Measurements from ENCODE around the gene TMSB4Y. TPM values are rescaled to one million over a fixed set of nuclear protein-coding genes. Genes with fewer than 3 reads are reported as not detected.

Gene TMSB4Y
- not detected for polyA plus RNA-seq

- H3K36me3 Mint-ChIP-seq: no peaks in the 10 kb centered on the region
- H3K27ac Mint-ChIP-seq: peak within 1 kb of the TSS in 1 of 6 donors; percentile 98
- no peak for DNase-seq
- no peaks in the 10 kb centered on the region for H3K9me3 Mint-ChIP-seq
- H3K4me3 Mint-ChIP-seq: peak within 1 kb of the TSS in 1 of 5 donors; percentile 96
- peaks cover 0 to 24% (median 0%) of the 10 kb centered on the region in 3 donors for H3K27me3 Mint-ChIP-seq (ENCODE audit: low read depth in 3 of 3)
- H3K4me1 Mint-ChIP-seq: no peaks in the 10 kb centered on the region
Observed at GRCh38 chrY:13703568-13703968, at the start of gene TMSB4Y. Gene TMSB4Y, plus strand, starts transcription at chrY:13703899.

- Mint-ChIP-seq H3K4me3 (no peak overlapping the region), H3K9me3 (no peaks in the 10 kb centered on the region), H3K36me3 (no peaks in the 10 kb centered on the region), H3K4me1 (no peaks in the 10 kb centered on the region), H3K27me3 (ENCODE audit: low read depth in 3 of 3) (peaks cover 0 to 2% (median 0%) of the 10 kb centered on the region in 3 donors), H3K27ac (no peak overlapping the region)
- DNase-seq: no peak
Observed at GRCh38 chrY:13664162-13664561, 39.5 kb upstream of the TMSB4Y start.

GRCh38 chrY:13671122-13671521 is 32.6 kb upstream of the TMSB4Y start:
- peaks cover 0 to 19% (median 0%) of the 10 kb centered on the region in 6 donors for H3K9me3 Mint-ChIP-seq
- H3K4me3 Mint-ChIP-seq: no peak overlapping the region
- H3K4me1 Mint-ChIP-seq: no peaks in the 10 kb centered on the region
- H3K27ac Mint-ChIP-seq: no peak overlapping the region
- H3K27me3 Mint-ChIP-seq (ENCODE audit: low read depth in 3 of 3): peaks cover 0 to 2% (median 0%) of the 10 kb centered on the region in 3 donors
- no peak for DNase-seq
- H3K36me3 Mint-ChIP-seq: no peaks in the 10 kb centered on the region

- DNase-seq: no peak
- peaks cover 0 to 24% (median 0%) of the 10 kb centered on the region in 3 donors for H3K27me3 Mint-ChIP-seq (ENCODE audit: low read depth in 3 of 3)
- H3K4me3 Mint-ChIP-seq: no peak overlapping the region
- H3K4me1 Mint-ChIP-seq: no peaks in the 10 kb centered on the region
- H3K27ac Mint-ChIP-seq: peak overlapping the region in 1 of 6 donors; percentile 98
- no peaks in the 10 kb centered on the region for H3K36me3 Mint-ChIP-seq
- H3K9me3 Mint-ChIP-seq: no peaks in the 10 kb centered on the region
Observed at GRCh38 chrY:13702276-13702675, 1.4 kb upstream of the TMSB4Y start.

- Mint-ChIP-seq H3K9me3 (no peaks in the 10 kb centered on the region), H3K4me3 (peak overlapping the region in 1 of 5 donors; percentile 96), H3K27ac (peak overlapping the region in 1 of 6 donors; percentile 98), H3K4me1 (no peaks in the 10 kb centered on the region), H3K36me3 (no peaks in the 10 kb centered on the region), H3K27me3 (ENCODE audit: low read depth in 3 of 3) (peaks cover 0 to 24% (median 0%) of the 10 kb centered on the region in 3 donors)
- DNase-seq: no peak
Observed at GRCh38 chrY:13704121-13704930, 627 bp downstream of the TMSB4Y start.

GRCh38 chrY:13705197-13705596 is 1.5 kb downstream of the TMSB4Y start:
- peak overlapping the region in 1 of 6 donors; percentile 98 for H3K27ac Mint-ChIP-seq
- DNase-seq: no peak
- peak overlapping the region in 1 of 5 donors; percentile 96 for H3K4me3 Mint-ChIP-seq
- H3K9me3 Mint-ChIP-seq: no peaks in the 10 kb centered on the region
- H3K27me3 Mint-ChIP-seq (ENCODE audit: low read depth in 3 of 3): peaks cover 0 to 24% (median 0%) of the 10 kb centered on the region in 3 donors
- H3K4me1 Mint-ChIP-seq: no peaks in the 10 kb centered on the region
- no peaks in the 10 kb centered on the region for H3K36me3 Mint-ChIP-seq

- no peak for DNase-seq
- no peaks in the 10 kb centered on the region for H3K9me3 Mint-ChIP-seq
- no peak overlapping the region for H3K27ac Mint-ChIP-seq
- H3K4me3 Mint-ChIP-seq: no peak overlapping the region
- H3K27me3 Mint-ChIP-seq (ENCODE audit: low read depth in 3 of 3): peaks cover 0 to 18% (median 0%) of the 10 kb centered on the region in 3 donors
- no peaks in the 10 kb centered on the region for H3K36me3 Mint-ChIP-seq
- H3K4me1 Mint-ChIP-seq: no peaks in the 10 kb centered on the region
Observed at GRCh38 chrY:13708038-13708437, 4.3 kb downstream of the TMSB4Y start.

- Mint-ChIP-seq H3K9me3 (peaks cover 0 to 13% (median 0%) of the 10 kb centered on the region in 6 donors), H3K4me1 (no peaks in the 10 kb centered on the region), H3K27me3 (ENCODE audit: low read depth in 3 of 3) (no peaks in the 10 kb centered on the region), H3K27ac (no peak overlapping the region), H3K36me3 (peaks cover 0 to 17% (median 0%) of the 10 kb centered on the region in 3 donors), H3K4me3 (no peak overlapping the region)
- DNase-seq: no peak
Observed at GRCh38 chrY:13718996-13719395, 15.3 kb downstream of the TMSB4Y start.

- peaks cover 0 to 4% (median 0%) of the 10 kb centered on the region in 6 donors for H3K9me3 Mint-ChIP-seq
- H3K4me1 Mint-ChIP-seq: no peaks in the 10 kb centered on the region
- no peaks in the 10 kb centered on the region for H3K36me3 Mint-ChIP-seq
- no peak overlapping the region for H3K4me3 Mint-ChIP-seq
- H3K27ac Mint-ChIP-seq: no peak overlapping the region
- DNase-seq: no peak
- H3K27me3 Mint-ChIP-seq (ENCODE audit: low read depth in 3 of 3): peaks cover 0 to 1% (median 0%) of the 10 kb centered on the region in 3 donors
Observed at GRCh38 chrY:13729517-13729916, 25.8 kb downstream of the TMSB4Y start.

GRCh38 chrY:13738618-13739017 is 34.9 kb downstream of the TMSB4Y start:
- H3K27me3 Mint-ChIP-seq (ENCODE audit: low read depth in 3 of 3): peaks cover 0 to 4% (median 0%) of the 10 kb centered on the region in 3 donors
- no peaks in the 10 kb centered on the region for H3K4me1 Mint-ChIP-seq
- H3K36me3 Mint-ChIP-seq: no peaks in the 10 kb centered on the region
- no peak for DNase-seq
- no peak overlapping the region for H3K27ac Mint-ChIP-seq
- H3K9me3 Mint-ChIP-seq: no peaks in the 10 kb centered on the region
- H3K4me3 Mint-ChIP-seq: no peak overlapping the region

- Mint-ChIP-seq H3K27ac (peak overlapping the region in 1 of 6 donors; percentile 71), H3K36me3 (no peaks in the 10 kb centered on the region), H3K4me1 (no peaks in the 10 kb centered on the region), H3K4me3 (peak overlapping the region in 1 of 5 donors; percentile 88), H3K27me3 (ENCODE audit: low read depth in 3 of 3) (peaks cover 0 to 4% (median 0%) of the 10 kb centered on the region in 3 donors), H3K9me3 (no peaks in the 10 kb centered on the region)
- no peak for DNase-seq
Observed at GRCh38 chrY:13751289-13752071, 47.8 kb downstream of the TMSB4Y start.

- Mint-ChIP-seq H3K4me3 (no peak overlapping the region), H3K27ac (no peak overlapping the region), H3K27me3 (ENCODE audit: low read depth in 3 of 3) (peaks cover 0 to 4% (median 0%) of the 10 kb centered on the region in 3 donors), H3K36me3 (no peaks in the 10 kb centered on the region), H3K4me1 (no peaks in the 10 kb centered on the region), H3K9me3 (no peaks in the 10 kb centered on the region)
- DNase-seq: no peak
Observed at GRCh38 chrY:13754661-13755060, 51.0 kb downstream of the TMSB4Y start.

Data from immature natural killer cell (primary cell).